ENCODE results near the gene CHMP2B. TPM values are rescaled to one million over a fixed set of nuclear protein-coding genes. Genes with fewer than 3 reads are reported as not detected.

Gene CHMP2B
- total RNA-seq, 1 experiment from 2014 or later: 44.7 TPM

Other genes starting within 250 kb of the CHMP2B start
- 77.4 and 86.6 TPM in 2 replicates for gene VGLL3, start 236.2 kb upstream of the CHMP2B start, total RNA-seq (2014; rRNA removed; shearing (Covaris generic))
- not detected in 2 replicates for gene POU1F1, start 49.3 kb downstream of the CHMP2B start, total RNA-seq (2014; rRNA removed; shearing (Covaris generic))